K562 (cell line): Measurements from ENCODE around the gene RGS19. TPM values are rescaled to one million over a fixed set of nuclear protein-coding genes. Genes with fewer than 3 reads are reported as not detected.
"Not testable (repeated sequence)": the region's sequence is repeated elsewhere in the genome, so short reads cannot be mapped to it uniquely, and the experiment has no call there.

ENCODE experiments used
- ATAC-seq: fragments of 200-7000 bp; cut with Tn5 transposase; 3 replicates; pipeline ENCODE4 v1.9.1; 2020; ENCODE audit warnings: moderate library complexity
- BruUV-seq: library from RNA; stranded (reverse); fragments of 400-500 nt; replicated peaks from 2 replicates; lab custom pipeline; 2021; lab: Mats Ljungman, UMichigan
- CTCF ChIA-PET: fragments of 300-600 bp; formaldehyde crosslinking; extraction: SDS; loops from one replicate; lab custom pipeline; 2021; ENCODE audit warnings: low intra/inter-chr PET ratio; lab: Yijun Ruan, JAX
- POLR2A ChIA-PET: fragments of 300-600, 350-650 bp; sonication (Branson Sonifier 250); formaldehyde crosslinking; extraction: SDS; loops from one replicate; lab custom pipeline; 2021; ENCODE audit warnings: antibody characterized with exemption, inconsistent platforms; lab: Yijun Ruan, JAX
- DNase-seq, 4 experiments: peaks; one replicate each; pipeline versions ENCODE4 v3.0.0 to v3.0.0-alpha.2; 2011 to 2018; ENCODE audit warnings: low spot score in 3 of 4, mixed read lengths in 3 of 4; ENCODE audit errors: extremely low read depth in 1 of 4
- FAIRE-seq: peaks from 2 replicates; lab custom pipeline; 2011; peaks lifted over from hg19 to GRCh38; lab: Jason Lieb, UNC
- H2AFZ ChIP-seq: 2 replicates; pipeline ENCODE4 v1.6.0; 2011; ENCODE audit warnings: low read depth, low read length, control low read depth, inconsistent platforms
- H3K27ac ChIP-seq: fragments of 200-600 bp; 3 replicates; pipeline ENCODE4 v1.8.0; 2011; ENCODE audit warnings: low read depth, mild to moderate bottlenecking, control low read depth, inconsistent platforms, low read length, moderate library complexity, mixed read lengths; ENCODE audit errors: extremely low read depth
- H3K27me3 ChIP-seq, 2 experiments: fragments of 300-600 bp in 1 of 2; 2 replicates in 1 of 2; 3 replicates in 1 of 2; pipeline versions ENCODE4 v1.6.0 to v1.8.0; 2011; ENCODE audit warnings: inconsistent platforms in 2 of 2, low read length in 2 of 2, mild to moderate bottlenecking in 1 of 2, mixed read lengths in 1 of 2, moderate library complexity in 1 of 2; ENCODE audit not compliant: control insufficient read depth in 2 of 2, insufficient read depth in 2 of 2
- H3K36me3 ChIP-seq: fragments of 300-600 bp; 3 replicates; pipeline ENCODE4 v1.8.0; 2011; ENCODE audit warnings: mild to moderate bottlenecking, low read length, inconsistent platforms; ENCODE audit not compliant: control insufficient read depth, insufficient read depth
- H3K4me1 ChIP-seq, 2 experiments: fragments of 200-600 bp in 1 of 2; replicated peaks in 1 of 2; 2 replicates in 1 of 2; 3 replicates in 1 of 2; pipeline versions ENCODE4 v1.5.1 to v1.8.0; 2011; ENCODE audit warnings: inconsistent platforms in 2 of 2, low read length in 2 of 2, mild to moderate bottlenecking in 1 of 2, mixed read lengths in 1 of 2, moderate library complexity in 1 of 2; ENCODE audit not compliant: control insufficient read depth in 2 of 2, insufficient read depth in 2 of 2
- H3K4me2 ChIP-seq: 2 replicates; pipeline ENCODE4 v1.6.1; 2011; ENCODE audit warnings: low read length, control low read depth, inconsistent platforms, mixed read lengths; ENCODE audit not compliant: insufficient read depth
- H3K4me3 ChIP-seq: fragments of 200-600 bp; sonication (generic), shearing (Covaris generic); 2 replicates; pipeline ENCODE4 v1.5.1; 2016; ENCODE audit warnings: control low read depth, inconsistent platforms
- H3K79me2 ChIP-seq: fragments of 200-600 bp; 3 replicates; pipeline ENCODE4 v1.8.0; 2011; ENCODE audit warnings: low read length, inconsistent platforms; ENCODE audit not compliant: control insufficient read depth, insufficient read depth
- H3K9ac ChIP-seq, 2 experiments: 2 replicates each; pipeline versions ENCODE4 v1.6.0 to v1.6.1; 2011; ENCODE audit warnings: low read depth in 2 of 2, low read length in 2 of 2, control low read depth in 1 of 2, inconsistent platforms in 1 of 2, mild to moderate bottlenecking in 1 of 2, mixed read lengths in 1 of 2; ENCODE audit not compliant: insufficient read depth in 1 of 2
- H3K9me1 ChIP-seq: one replicate; pipeline ENCODE4 v1.6.0; 2011; ENCODE audit warnings: inconsistent platforms, mild to moderate bottlenecking, low read length, moderate library complexity; ENCODE audit not compliant: control insufficient read depth, insufficient read depth
- H3K9me3 ChIP-seq: replicated peaks from 2 replicates; pipeline ENCODE4 v1.5.1; 2011; ENCODE audit warnings: low read depth, low read length, inconsistent platforms; ENCODE audit not compliant: control insufficient read depth, insufficient read depth
- H4K20me1 ChIP-seq: replicated peaks from 2 replicates; pipeline ENCODE4 v1.6.1; 2011; ENCODE audit warnings: low read length, inconsistent platforms, mixed read lengths; ENCODE audit not compliant: control insufficient read depth, insufficient read depth
- FIP1L1 ChIP-seq: fragments of 200-400 bp; formaldehyde crosslinking; IDR thresholded peaks from 2 replicates; pipeline ENCODE4 v1.6.1; 2018; ENCODE audit warnings: mild to moderate bottlenecking, low read depth, low read length; ENCODE audit not compliant: poor library complexity, severe bottlenecking
- WGBS: fragments of 100-300 bp; shearing (Covaris generic); methylation state at CpG from one replicate; pipeline ENCODE4 v1.1.6; 2016; ENCODE audit warnings: low coverage, mixed read lengths; ENCODE audit not compliant: insufficient coverage; ENCODE audit errors: missing lambda C conversion rate; 5-methylcytosine and 5-hydroxymethylcytosine counted together
- in situ Hi-C: fragments of 300-500 bp; cut with MboI; formaldehyde crosslinking; loops from 4 replicates; pipeline ENCODE4 v1.15.0; 2018; ENCODE audit warnings: inconsistent platforms, mixed read lengths
- intact Hi-C: fragments of 100-400 bp; cut with micrococcal nuclease; formaldehyde crosslinking; loops from 2 replicates; pipeline ENCODE4 v1.14.2; 2022
- polyA plus RNA-seq, 8 experiments: library from polyadenylated mRNA; depleted of rRNA in 4 of 8; stranded (reverse) in 5 of 8; unstranded in 3 of 8; fragments of >200 nt; fragmentation: Nextera tagmentation in 2 of 8; fragmentation: Illumina TruSeq in 1 of 8; extraction: Ambion mirVana in 2 of 8; extraction: Trizol in 1 of 8; gene quantifications; 2 replicates each; pipeline versions ENCODE4 v1.2.1 to v1.2.3, GENCODE V29; 2011 to 2014; ENCODE audit warnings: inconsistent platforms in 1 of 8, missing spikeins in 1 of 8
- total RNA-seq, 7 experiments: library from RNA; depleted of rRNA in 6 of 7; stranded (reverse); fragments of >200 nt in 6 of 7; fragmentation: Illumina TruSeq in 2 of 7; extraction: Trizol in 2 of 7; gene quantifications; 2 replicates each; pipeline versions ENCODE4 v1.2.1 to v1.2.3, GENCODE V29; 2011 to 2021; ENCODE audit warnings: low replicate concordance in 1 of 7

The RGS19 gene
- total and polyA plus RNA-seq, 9 of the 15 experiments (the other 6 are each of a cell fraction or from before 2014, with no cell fraction given), result 0.41 to 23.7 (median 14.6) TPM

DNA sequence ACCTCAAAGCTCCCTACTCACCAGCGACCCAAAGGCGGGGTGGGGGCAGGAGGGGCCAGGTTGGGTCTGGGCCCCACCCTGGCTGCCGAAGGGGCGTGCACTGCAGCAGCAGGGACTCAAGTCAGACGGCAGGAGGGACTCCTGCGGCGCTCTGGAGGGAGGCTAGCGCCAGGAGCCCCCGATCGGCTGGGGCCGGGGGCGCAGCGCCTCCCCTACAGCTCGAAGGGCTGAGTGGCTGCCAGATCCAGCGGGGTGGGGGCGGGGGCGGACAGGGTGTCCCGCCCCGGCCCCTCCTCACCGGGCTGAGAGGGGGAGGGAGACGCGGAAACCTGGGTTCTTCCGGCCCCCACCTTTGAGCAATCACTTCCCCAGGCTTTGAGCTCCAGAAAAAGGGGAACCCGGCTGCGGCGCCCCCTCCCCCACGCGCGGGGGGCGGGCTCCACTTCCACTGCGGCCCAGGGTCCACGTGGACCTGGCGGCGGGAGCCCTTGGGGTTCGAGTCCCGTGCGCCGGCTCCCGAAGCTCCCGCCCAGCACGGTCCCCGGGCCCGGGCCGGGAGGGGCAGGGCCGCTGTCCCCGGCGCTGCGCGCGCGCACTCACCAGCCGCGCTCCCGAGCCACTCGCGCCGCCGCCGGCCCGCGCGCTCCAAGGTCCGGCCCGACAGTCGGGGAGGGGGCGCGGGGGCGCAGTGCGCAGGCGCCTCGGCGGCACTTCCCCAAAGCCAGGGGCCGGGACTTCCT, at the start of gene RGS19 (continued):
- TF ChIP-seq FIP1L1, result no peak

DNA sequence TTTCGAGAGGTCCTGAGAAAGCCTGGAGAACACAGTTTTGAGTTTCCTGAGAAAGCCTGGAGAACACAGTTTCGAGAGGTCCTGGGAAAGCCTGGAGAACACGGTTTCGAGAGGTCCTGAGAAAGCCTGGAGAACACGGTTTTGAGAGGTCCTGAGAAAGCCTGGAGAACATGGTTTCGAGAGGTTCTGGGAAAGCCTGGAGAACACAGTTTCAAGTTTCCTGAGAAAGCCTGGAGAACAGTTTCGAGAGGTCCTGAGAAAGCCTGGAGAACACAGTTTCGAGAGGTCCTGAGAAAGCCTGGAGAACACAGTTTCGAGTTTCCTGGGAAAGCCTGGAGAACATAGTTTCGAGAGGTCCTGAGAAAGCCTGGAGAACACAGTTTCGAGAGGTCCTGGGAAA, 44.2 kb upstream of the RGS19 start:
- H4K20me1 ChIP-seq, DNase-seq, H3K9me1 ChIP-seq, H3K9ac ChIP-seq, H3K4me2 ChIP-seq, CTCF ChIA-PET, H3K27ac ChIP-seq, H3K4me3 ChIP-seq, ATAC-seq, BruUV-seq, H2AFZ ChIP-seq, H3K9me3 ChIP-seq, FAIRE-seq, in situ Hi-C loops, H3K36me3 ChIP-seq, H3K79me2 ChIP-seq, POLR2A ChIA-PET: not testable (repeated sequence)
- Histone ChIP-seq H3K27me3 (peaks cover 0 to 14% of the 10 kb centered on the region in 2 experiments; a peak in 2 of 5 replicates), H3K4me1 (peaks cover 3 to 10% of the 10 kb centered on the region in 2 experiments; a peak in 2 of 5 replicates)
- intact Hi-C loops, result loop anchor here (5.0 kb wide), 1 partner anchor 86 kb away; the partner anchor contains the start of gene C20orf204
- 2% methylated on average over 11 of the region's 11 CpGs for WGBS

DNA sequence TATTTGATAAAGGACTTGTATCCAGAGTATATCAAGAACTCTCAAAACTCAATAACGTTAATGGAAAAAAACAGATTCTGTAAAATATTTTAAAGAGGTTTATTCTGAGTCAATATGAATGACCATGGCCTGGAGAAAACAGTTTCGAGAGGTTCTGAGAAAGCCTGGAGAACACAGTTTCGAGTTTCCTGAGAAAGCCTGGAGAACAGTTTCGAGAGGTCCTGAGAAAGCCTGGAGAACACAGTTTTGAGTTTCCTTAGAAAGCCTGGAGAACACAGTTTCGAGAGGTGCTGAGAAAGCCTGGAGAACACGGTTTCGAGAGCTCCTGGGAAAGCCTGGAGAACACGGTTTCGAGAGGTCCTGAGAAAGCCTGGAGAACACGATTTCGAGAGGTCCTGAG, 43.6 kb upstream of the RGS19 start:
- 3% methylated on average over 11 of the region's 11 CpGs for WGBS
- H3K27ac ChIP-seq, ATAC-seq, H3K4me3 ChIP-seq, in situ Hi-C loops, DNase-seq, BruUV-seq, CTCF ChIA-PET, H2AFZ ChIP-seq, FAIRE-seq, H4K20me1 ChIP-seq, H3K9me3 ChIP-seq, H3K79me2 ChIP-seq, H3K9ac ChIP-seq, H3K4me2 ChIP-seq, H3K36me3 ChIP-seq, H3K9me1 ChIP-seq: not testable (repeated sequence)
- peaks cover 0 to 14% of the 10 kb centered on the region in 2 experiments; a peak in 2 of 5 replicates for H3K27me3 ChIP-seq
- POLR2A ChIA-PET, result interaction anchor here (1.2 kb wide), 1 partner anchor 15 kb away, joined by 3 read pairs; no protein-coding TSS in a partner anchor
- peaks cover 3 to 10% of the 10 kb centered on the region in 2 experiments; a peak in 2 of 5 replicates for H3K4me1 ChIP-seq
- intact Hi-C loops, result loop anchor here (5.0 kb wide), 1 partner anchor 86 kb away; the partner anchor contains the start of gene C20orf204
